Ovary (tissue), 3 donors: ENCODE results near the gene S100PBP.

Experiments
- CTCF ChIP-seq, 3 donors: fragments of 450-650 bp in 2 of 3; fragments of 200-600 bp in 1 of 3; IDR thresholded peaks; one replicate each; pipeline versions ENCODE4 v1.5.1 to v1.8.0; 2016 to 2022; ENCODE audit warnings: antibody characterized with exemption in 3 of 3, mild to moderate bottlenecking in 1 of 3
- EP300 ChIP-seq: sonication (generic); formaldehyde crosslinking; IDR thresholded peaks from one replicate; pipeline ENCODE4 v1.6.1; 2017; ENCODE audit warnings: antibody characterized with exemption
- POLR2A ChIP-seq: fragments of 450-650 bp; IDR thresholded peaks from one replicate; pipeline ENCODE4 v1.6.1; 2017; ENCODE audit warnings: antibody characterized with exemption, mild to moderate bottlenecking, moderate library complexity
- donor health status: DM: no; HTN: no; CAD: no.

DNA sequence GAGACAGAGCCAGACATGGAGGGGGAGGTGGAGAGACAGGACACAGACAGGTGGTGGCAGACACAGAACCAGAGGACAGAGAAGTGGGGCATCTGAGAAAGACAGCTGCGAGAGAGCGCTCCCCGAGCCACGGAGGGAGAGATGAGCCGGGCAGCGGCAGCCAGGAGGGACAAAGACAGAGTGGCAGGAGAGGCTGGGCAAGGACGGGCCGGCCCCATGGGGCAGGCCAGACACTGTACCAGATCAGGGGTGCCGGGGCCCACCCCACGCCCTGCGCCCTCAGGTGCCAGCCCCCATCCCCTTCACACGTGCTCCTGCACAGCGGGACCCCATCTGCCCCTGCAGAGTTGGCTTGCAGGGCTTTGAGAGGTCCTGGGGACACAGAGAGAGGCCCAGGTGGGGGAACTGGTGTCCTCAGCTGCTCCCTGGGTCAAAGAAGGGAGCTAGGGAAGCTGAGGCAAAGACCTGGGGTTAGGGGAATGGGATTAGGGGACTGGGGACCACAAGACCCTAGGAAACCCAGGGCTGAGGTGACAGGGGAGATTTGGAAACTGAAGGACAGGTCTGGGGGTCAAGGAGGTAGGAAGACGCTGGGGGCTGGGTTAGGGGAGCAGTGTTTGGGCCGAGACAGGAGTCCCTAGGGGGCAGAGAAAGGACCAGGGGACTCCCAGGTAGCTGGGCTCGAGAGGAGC lies 52.6 kb downstream of the S100PBP start:
- no peak for TF ChIP-seq CTCF (IDR thresholded peaks at IDR 0.05)
- TF ChIP-seq POLR2A = no peak
- no peak for TF ChIP-seq EP300
